NCI-H526 treated with DMSO at 0.1 percent for 48 hours (cell line): ENCODE measurements around the gene MACROH2A2.

ENCODE experiments used
- DNase-seq: peaks from one replicate; lab custom pipeline; 2025; lab: John Stamatoyannopoulos, UW

Gene MACROH2A2

DNA sequence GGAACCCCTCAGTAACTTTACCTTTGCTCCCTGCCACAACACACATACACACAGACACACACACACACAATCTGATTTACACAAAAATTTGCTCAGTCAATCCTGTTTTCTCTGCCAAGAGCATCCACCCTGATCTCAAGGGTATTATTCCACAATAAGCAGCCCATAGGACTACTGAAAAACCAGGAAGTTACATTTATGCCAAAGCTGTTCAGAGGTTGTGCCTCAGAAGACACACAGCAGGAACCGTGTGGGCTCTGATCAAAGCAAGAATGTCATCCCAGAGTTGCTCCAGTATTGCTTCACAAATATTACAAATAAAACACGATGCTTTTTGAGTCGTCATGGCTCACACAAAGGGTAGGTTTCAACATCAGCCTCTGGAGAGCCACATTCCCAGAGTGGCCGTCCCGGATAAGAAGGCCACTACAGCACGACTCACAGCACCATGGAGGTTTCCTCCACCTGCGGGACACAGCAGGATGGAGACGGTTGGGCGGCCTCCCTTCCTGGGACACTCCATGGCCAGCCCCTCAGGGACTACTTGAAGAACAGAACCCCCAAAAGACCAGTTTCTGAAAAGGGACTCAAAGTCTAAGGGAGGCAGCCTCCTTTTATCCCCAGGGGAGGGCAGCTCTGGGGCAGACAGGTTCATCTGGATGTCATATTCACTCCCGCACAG lies 78.4 kb downstream of the MACROH2A2 start:
- DNase-seq = no peak

- DNase-seq = no peak
Measured at GRCh38 chr10:70131560-70131937, 78.9 kb downstream of the MACROH2A2 start.

DNA sequence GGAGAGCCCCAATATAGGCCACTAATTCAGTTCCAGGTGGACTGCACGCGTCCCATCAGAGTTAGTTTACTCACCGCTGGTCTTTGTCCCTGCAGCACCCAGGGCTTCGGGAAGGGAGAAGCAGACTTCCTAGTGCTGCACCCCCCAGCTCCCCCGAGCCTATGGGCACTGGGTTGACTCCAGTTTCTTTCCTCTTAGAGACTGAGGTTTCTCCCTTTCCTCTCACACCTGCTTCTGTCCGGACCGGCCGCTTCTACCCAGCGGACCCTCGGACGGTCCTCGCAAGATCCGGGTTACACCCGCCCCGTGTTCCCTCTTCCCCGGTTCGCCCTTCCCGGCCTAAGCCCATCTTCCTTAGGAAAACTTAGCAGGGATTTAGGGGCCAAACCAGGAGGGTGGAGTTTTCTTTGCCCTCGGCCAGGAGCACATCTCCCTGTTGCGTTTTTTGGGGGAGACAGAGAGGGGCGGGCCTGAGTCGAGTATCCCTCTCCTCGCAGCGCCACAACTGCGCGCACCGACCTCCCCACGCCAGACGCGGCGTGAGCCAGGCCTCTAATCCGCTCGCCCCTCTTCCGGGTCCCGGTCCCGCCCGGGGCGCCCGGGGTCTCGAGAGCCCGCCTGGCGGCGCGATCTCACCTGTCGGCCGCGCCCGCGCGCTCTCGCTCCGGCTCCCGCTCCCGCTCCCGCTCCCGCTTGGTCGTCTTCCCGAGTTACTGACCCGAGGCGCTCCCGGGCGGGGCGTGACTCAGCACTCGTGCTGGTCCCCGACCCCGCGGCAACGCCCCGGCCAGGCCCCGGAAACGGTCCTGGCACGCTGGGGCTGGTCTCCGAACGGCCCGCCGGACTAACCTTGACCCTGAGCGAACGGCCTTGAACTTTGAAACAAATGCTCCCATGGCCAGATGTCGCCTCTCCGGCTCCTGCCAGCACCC lies 79.7 kb downstream of the MACROH2A2 start, which contains the start of gene AIFM2:
TSS of gene AIFM2 (minus strand) at position 728 of the 932 bp plus-strand sequence. CDS start 8,741 bp downstream, outside the sequence.
- peak; percentile 22 for DNase-seq

GRCh38 chr10:70135046-70135445 lies 82.4 kb downstream of the MACROH2A2 start:
- no peak for DNase-seq

DNA sequence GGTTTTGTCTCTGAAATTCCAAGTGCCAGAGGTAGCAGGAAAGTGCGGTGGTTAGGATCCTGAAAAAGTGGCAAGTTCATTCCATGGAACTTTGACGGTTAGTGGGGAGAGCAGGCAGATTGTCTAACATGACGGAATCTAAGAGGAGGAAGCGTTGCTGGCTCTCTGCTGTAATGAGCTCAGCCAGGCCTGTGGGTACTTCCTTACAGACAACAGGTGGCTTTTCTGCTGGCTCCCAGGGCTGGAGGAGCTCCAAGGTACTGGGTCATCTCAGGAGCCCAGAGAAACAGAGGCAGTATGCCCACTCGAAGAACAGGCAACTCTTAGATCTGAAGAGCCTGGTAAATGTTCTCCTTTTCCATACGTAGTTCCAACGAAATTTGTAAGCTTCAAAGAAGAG lies 83.0 kb downstream of the MACROH2A2 start:
- no peak for DNase-seq

DNA sequence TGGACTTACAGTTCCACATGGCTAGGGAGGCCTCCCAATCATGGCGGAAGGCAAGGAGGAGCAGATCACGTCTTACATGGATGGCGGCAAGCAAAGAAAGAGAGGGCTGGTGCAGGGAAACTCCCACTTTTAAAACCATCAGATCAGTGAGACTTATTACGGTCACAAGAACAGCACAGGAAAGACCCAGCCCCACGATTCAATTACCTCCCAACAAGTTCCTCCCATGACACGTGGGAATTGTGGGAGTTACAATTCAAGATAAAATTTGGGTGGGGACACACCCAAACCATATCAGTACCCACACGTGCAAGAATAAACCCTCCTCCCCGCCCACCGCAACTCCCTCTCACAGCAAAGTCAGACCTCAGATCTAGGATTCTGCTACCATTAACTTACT lies 84.5 kb downstream of the MACROH2A2 start:
- no peak for DNase-seq

GRCh38 chr10:70137927-70138883 lies 85.6 kb downstream of the MACROH2A2 start:
- DNase-seq = no peak

GRCh38 chr10:70139151-70139996 lies 86.7 kb downstream of the MACROH2A2 start:
- DNase-seq = no peak

DNA sequence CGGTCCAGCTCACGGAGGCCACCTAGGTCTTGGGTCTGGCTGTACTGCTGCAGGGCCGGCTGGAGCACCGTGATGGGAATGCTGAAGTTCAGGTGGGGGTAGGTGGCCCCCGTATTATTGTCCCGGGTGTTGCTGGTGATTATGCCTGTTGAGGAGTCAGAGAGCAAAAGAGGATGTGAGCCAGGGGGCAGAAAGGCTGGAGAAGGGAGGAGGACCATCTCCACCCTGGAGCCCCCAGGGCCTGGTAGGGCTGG lies 87.3 kb downstream of the MACROH2A2 start:
- no peak for DNase-seq

- DNase-seq = no peak
Measured at GRCh38 chr10:70140297-70140696, 87.7 kb downstream of the MACROH2A2 start.

DNA sequence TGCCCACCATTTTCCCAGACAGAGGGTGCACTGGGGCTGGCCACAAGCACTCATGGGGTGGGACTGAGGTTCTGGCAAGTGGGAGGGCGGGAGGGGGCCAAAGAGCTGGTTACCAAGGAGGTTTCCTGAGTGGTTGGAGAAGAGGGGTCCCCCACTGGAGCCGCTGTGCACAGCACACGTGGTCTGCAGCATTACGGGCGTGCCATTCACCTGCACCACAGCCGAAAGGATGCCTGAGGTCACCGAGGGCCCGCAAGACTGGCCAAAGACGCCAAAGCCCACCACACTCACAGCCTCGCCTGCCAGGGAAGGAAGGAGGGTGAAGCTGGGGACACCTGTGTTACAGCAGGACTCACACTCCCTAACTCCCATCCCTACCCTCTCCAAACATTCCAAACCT lies 89.9 kb downstream of the MACROH2A2 start:
- DNase-seq = no peak

DNA sequence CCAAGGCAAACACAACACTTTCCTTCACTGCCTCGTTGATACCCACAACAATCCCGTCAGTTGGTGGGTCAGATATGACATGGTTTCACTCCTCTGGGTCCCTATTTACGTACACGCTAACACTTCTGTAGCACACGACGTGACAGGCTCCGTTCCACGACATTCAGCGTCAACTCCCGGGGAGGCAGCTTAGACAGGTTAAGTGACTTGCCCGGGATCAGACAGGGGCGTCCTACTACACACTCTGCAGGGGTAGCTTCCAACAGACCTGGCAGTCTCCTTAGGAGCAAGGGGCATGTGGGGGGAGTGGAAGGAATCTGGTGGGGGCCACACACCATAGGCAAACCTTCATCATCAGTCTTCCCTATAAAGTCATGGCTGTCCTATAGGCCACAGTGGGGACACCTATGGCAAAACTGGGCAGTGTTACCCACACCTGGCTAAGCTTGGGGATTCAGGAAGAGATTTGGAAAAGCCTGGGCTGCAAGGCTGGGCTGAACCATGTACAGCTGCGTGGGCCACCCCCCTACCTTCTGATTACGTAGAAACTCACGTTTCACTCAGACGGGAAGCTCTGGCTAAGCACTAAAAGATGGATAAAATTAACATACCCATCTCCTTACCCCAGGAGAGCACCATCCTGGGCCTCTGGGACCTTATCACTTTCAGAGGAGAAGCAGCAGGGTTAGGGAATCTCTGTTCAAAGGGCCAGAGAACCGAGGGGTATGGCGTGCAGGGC lies 91.9 kb downstream of the MACROH2A2 start:
- no peak for DNase-seq

DNA sequence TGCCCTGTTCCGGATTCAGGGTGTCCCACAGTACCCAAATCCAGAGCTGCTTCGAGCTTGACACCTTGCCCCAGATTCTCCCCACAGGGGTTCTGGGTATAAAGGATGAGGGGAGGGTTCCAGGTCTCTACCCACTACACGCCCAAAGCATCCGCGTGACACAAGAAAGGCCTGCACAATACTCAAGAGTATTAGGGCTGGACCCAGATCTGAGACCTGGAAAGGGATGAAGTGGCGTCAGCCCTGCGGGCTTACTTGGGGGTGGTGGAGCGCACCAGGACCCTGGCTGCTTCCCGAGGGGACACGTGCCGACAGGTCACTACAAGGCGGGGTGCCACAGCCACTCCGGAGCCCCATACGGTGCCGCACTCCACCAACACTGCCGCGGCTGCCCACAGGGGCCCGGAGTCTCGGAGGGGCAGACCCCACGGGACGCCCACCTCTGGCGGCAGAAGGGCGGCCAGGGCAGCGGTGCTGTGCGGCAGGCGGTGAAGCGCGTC lies 92.6 kb downstream of the MACROH2A2 start:
- DNase-seq = no peak

DNA sequence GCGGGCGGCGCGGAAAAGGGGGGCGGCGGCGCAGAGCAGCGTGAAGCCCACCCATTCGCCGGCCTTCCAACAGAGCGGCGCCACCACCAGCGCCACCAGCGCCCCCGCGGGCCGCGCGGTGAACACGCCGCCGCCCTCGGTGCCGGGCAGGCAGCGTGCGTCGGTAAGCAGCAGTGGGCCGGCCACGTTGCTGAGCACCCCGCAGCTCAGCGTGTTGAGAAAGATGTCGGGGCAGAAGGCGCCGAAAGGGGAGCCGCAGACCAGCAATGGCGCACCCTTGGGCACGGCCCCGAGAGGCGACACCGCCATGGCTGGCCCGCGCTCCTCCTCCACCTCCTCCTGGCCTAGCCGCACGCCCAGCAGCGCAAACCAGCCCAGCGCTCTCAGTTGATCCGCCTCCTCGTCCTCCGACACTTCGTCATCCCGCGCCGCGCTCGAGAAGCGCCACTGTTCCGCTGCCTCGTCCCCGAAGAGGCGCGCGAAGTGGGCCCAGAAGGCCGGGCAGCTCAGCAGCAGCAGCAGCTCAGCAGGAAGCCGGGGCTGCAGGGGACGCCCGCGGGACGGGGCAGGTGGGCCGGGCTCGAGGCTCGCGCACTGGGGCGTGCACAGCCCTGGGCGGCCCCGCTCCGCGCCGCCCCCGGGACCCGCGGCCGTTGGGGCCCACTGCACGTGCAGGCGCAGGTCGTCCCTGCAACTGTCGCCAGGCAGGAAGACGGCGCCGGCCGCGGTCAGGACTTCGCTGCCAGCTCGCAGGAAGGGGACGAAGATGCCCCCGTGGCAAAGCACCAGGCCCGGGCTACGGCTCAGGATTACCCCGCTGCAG lies 93.2 kb downstream of the MACROH2A2 start:
- no peak for DNase-seq

GRCh38 chr10:70146489-70147258 lies 94.0 kb downstream of the MACROH2A2 start, which contains the start of gene TYSND1:
Gene TYSND1, minus strand, starts transcription at chr10:70146700. Its CDS starts 114 bp downstream, at chr10:70146586.
- peak; percentile 92 for DNase-seq

GRCh38 chr10:70147259-70147625 lies 94.6 kb downstream of the MACROH2A2 start:
- DNase-seq = no peak

DNA sequence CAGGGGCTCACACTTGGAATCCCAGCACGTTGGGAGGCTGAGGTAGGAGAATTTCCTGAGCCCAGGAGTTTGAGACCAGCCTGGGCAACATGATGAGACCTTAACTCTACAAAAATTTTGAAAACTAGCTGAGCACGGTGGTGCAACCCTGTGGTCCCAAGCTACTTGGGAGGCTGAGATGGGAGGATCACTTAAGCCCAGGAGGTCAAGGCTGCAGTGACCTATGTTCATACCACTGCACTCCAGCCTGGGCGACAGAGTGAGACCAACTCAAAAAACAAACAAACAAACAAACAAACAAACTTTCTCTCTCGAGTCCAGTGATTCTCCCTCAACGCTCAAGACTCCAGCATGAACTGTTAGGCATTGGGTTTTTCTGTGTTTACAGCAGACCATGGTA lies 95.9 kb downstream of the MACROH2A2 start:
- no peak for DNase-seq

GRCh38 chr10:70155255-70155838 lies 102.7 kb downstream of the MACROH2A2 start:
- no peak for DNase-seq
